Ishikawa (cell line): ENCODE results near the gene EML4.
A peak's percentile ranks its signal among the peaks of the same experiment; 100 is the strongest.

Experiments
- CEBPB ChIP-seq: IDR thresholded peaks from 2 replicates; pipeline ENCODE4 v1.6.1; 2012
- CREB1 ChIP-seq: IDR thresholded peaks from 2 replicates; pipeline ENCODE4 v1.6.1; 2012; ENCODE audit warnings: low read depth
- EGR1 ChIP-seq: IDR thresholded peaks from 2 replicates; pipeline ENCODE4 v1.6.1; 2012
- EP300 ChIP-seq: IDR thresholded peaks from 2 replicates; pipeline ENCODE4 v1.6.1; 2012; ENCODE audit warnings: borderline replicate concordance
- FOXM1 ChIP-seq: IDR thresholded peaks from 2 replicates; pipeline ENCODE4 v1.6.1; 2012; ENCODE audit warnings: low read depth, borderline replicate concordance
- MAX ChIP-seq: IDR thresholded peaks from 2 replicates; pipeline ENCODE4 v1.6.1; 2012
- NFIC ChIP-seq: IDR thresholded peaks from 2 replicates; pipeline ENCODE4 v1.6.1; 2012
- RAD21 ChIP-seq: IDR thresholded peaks from 2 replicates; pipeline ENCODE4 v1.6.1; 2012; ENCODE audit warnings: low read depth
- REST ChIP-seq: IDR thresholded peaks from 2 replicates; pipeline ENCODE4 v1.6.1; 2012; ENCODE audit warnings: low read depth, mild to moderate bottlenecking
- TAF1 ChIP-seq: IDR thresholded peaks from 2 replicates; pipeline ENCODE4 v1.6.1; 2012; ENCODE audit warnings: low read depth, mild to moderate bottlenecking
- TCF12 ChIP-seq: IDR thresholded peaks from 2 replicates; pipeline ENCODE4 v1.6.1; 2012; ENCODE audit warnings: low read depth
- TEAD4 ChIP-seq: IDR thresholded peaks from 2 replicates; pipeline ENCODE4 v1.6.1; 2012
- USF1 ChIP-seq: IDR thresholded peaks from 2 replicates; pipeline ENCODE4 v1.6.1; 2012
- YY1 ChIP-seq: IDR thresholded peaks from 2 replicates; pipeline ENCODE4 v1.6.1; 2012; ENCODE audit warnings: low read depth
- ZBTB7A ChIP-seq: IDR thresholded peaks from 2 replicates; pipeline ENCODE4 v1.6.1; 2012; ENCODE audit warnings: low read depth

The EML4 gene

GRCh38 chr2:42137125-42137841 lies 31.9 kb upstream of the EML4 start:
- TF ChIP-seq FOXM1, result no peak
- TF ChIP-seq TCF12, result no peak
- TF ChIP-seq EP300, result no peak
- TF ChIP-seq EGR1, result no peak
- TF ChIP-seq NFIC, result no peak
- no peak for TF ChIP-seq TAF1

- TF ChIP-seq NFIC, result peak; percentile 98
- TF ChIP-seq MAX, result peak; percentile 80; the same call in 1 of the 2 replicates
- TF ChIP-seq CEBPB, result 0 out of 2 replicates have a peak, but pooled peaks have one; percentile 12
- peak; percentile 79 for TF ChIP-seq TCF12
- no peak for TF ChIP-seq RAD21
- no peak for TF ChIP-seq TAF1
- peak; percentile 90 for TF ChIP-seq TEAD4
- peak; percentile 79; the same call in 1 of the 2 replicates for TF ChIP-seq EP300
Measured at GRCh38 chr2:42138163-42139015, 30.8 kb upstream of the EML4 start.

- TF ChIP-seq YY1, result no peak
- TF ChIP-seq USF1, result no peak
- no peak for TF ChIP-seq MAX
- no peak for TF ChIP-seq EP300
- no peak for TF ChIP-seq REST
- no peak for TF ChIP-seq CREB1
- TF ChIP-seq CEBPB, result no peak
- no peak for TF ChIP-seq TCF12
- TF ChIP-seq ZBTB7A, result no peak
- TF ChIP-seq FOXM1, result no peak
- no peak for TF ChIP-seq TEAD4
- TF ChIP-seq RAD21, result no peak
- TF ChIP-seq TAF1, result no peak
- TF ChIP-seq NFIC, result no peak
- TF ChIP-seq EGR1, result no peak
Measured at GRCh38 chr2:42139101-42139500, 30.1 kb upstream of the EML4 start.

- TF ChIP-seq NFIC, result no peak
- no peak for TF ChIP-seq REST
- no peak for TF ChIP-seq TCF12
- no peak for TF ChIP-seq TEAD4
- no peak for TF ChIP-seq YY1
- TF ChIP-seq USF1, result no peak
- TF ChIP-seq TAF1, result no peak
- TF ChIP-seq FOXM1, result no peak
- no peak for TF ChIP-seq MAX
- no peak for TF ChIP-seq CREB1
Measured at GRCh38 chr2:42140496-42140895, 28.7 kb upstream of the EML4 start.
